CD4-positive, alpha-beta T cell treated with Interleukin-21 for 1 hour (primary cell): ENCODE measurements around the gene YY1.
A peak's percentile ranks its signal among the peaks of the same experiment; 100 is the strongest.
"Not testable (repeated sequence)": the region's sequence is repeated elsewhere in the genome, so short reads cannot be mapped to it uniquely, and the experiment has no call there.

Experiments
- DNase-seq: peaks from one replicate; pipeline ENCODE4 v3.0.0-alpha.2; 2020

Gene YY1

GRCh38 chr14:100285021-100285912 is 46.3 kb downstream of the YY1 start:
- peak; percentile 81 for DNase-seq

DNA sequence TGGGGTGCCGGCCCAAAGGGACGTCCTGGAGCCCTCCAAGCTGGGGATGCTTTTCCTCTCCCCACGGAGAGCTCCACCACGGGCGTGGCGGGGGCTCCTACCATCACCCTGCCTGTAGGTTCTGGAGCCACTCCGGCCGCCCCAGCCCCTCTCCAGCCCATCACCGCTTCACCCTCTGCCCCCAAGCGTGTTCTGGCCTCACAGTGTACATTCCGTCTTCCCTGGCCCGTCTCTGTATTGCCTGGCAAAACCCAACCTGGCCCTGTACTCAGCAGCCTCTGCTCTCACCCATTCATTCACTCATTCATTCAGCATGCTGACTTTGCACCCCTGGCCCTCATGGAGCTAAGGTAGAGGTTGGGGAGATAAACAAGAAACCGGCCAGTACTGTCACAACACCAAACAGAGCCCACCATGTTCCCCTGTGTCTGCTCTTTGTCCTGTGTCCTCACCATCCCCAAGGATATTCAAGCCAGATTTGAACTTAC is 47.0 kb downstream of the YY1 start:
- no peak for DNase-seq

DNA sequence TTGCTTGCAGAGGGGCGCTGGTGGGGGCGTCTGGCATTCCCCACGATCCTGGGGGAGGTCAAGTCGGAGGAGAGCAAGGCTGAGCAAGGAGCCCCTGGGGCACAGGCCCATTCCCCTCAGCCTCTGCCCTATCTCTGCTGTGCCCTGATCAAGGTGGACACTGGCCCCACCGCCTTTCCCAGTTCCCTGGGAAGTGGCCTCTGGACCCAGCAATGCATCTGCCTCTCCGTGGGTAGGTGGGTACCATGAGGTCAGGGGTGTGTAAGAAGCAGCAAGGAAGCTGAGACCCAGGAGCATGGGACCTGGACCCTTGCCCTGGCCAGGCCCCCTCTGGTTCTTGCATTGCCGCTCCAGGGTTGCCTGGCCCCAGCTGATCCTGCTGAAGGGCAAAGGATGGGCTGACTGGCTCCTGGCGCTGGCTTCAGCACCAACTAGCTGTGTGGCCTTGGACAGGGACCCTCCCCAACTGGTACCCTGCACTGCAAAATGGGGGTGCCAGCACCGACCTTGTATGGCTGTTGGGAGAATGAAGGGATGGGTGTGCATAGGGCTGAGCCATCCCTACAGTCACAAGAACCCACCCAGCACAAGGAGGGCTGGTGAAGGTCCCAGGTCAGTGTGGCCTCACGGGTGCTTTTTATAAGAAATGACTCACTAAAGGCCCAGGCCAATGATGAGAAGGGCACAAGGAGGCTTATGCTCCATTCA is 47.7 kb downstream of the YY1 start:
- DNase-seq, result no peak

GRCh38 chr14:100287202-100287997 is 48.5 kb downstream of the YY1 start:
- DNase-seq, result no peak

- DNase-seq, result not testable (repeated sequence)
Measured at GRCh38 chr14:100287998-100288295, 49.0 kb downstream of the YY1 start.

- DNase-seq, result no peak
Measured at GRCh38 chr14:100288382-100289185, 49.6 kb downstream of the YY1 start.

DNA sequence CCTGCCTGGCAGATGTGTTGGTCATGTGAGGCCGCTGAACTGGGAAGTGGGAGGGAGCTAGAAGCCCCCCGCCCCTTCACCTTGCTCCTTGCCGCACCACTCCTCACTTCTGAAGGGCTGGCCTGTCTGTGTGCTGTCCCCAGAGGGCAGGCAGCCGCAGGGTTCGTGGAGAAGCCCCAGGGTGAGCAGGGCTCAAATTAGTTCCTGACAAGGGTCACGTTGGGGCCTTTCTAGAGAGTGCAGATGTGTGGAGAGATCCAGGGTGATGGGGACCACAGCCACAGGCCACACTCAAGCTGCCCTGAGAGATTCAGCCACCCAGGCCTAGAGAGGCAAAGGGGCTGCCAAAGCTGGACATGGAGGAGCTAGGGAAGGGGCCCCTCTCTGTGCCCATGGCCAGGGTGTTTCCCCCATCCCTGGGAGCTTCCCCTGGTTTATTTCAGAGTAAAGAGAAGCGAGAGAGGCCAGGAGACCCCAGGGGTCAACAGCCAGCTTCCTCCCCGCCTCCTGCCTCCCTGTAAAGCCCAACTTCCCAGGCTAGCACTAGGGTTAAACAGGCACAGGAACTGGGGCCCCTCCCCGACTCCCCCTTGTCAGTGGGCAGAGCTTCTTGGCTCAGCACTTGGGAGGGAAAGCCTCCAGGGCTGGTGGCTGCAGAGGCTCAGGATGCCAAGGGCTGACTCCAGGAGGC is 51.1 kb downstream of the YY1 start:
- DNase-seq, result no peak

- no peak for DNase-seq
Measured at GRCh38 chr14:100290607-100291304, 51.8 kb downstream of the YY1 start.

GRCh38 chr14:100291305-100292075 is 52.5 kb downstream of the YY1 start:
- DNase-seq, result no peak

- DNase-seq, result no peak
Measured at GRCh38 chr14:100292301-100292775, 53.4 kb downstream of the YY1 start.

DNA sequence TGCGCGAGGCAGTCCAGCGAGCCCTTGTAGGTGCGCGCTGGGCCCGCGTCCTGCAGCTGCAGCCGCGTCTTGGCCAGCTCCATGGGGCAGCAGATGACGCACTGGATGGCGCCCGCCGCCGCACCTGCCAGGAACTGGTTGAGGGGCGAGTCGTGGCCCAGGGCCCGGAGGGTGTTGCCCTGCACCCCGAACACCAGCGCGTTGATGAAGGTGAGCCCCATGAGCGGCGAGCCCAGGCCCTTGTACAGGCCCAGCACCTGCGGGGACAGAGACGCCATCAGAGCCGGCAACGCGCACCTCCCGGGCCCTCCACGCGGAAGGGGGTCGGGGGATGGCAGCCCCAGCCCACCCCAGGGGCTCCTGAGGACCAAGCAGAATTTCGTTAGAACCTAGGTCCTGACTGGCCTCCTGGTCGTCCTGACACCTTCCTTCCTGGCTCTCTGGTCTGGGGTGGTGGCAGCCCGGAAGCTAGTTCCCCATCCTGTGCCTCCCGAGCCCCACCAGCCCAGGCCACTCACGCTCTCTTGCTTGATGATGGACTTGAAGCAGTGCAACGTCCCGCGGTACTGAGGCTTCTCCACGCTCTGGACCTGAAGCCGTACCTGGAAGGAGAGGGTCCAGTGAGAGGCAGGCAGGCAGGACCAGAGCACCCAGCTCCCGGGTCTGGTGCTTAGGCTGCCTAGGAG is 54.0 kb downstream of the YY1 start:
- DNase-seq, result no peak

DNA sequence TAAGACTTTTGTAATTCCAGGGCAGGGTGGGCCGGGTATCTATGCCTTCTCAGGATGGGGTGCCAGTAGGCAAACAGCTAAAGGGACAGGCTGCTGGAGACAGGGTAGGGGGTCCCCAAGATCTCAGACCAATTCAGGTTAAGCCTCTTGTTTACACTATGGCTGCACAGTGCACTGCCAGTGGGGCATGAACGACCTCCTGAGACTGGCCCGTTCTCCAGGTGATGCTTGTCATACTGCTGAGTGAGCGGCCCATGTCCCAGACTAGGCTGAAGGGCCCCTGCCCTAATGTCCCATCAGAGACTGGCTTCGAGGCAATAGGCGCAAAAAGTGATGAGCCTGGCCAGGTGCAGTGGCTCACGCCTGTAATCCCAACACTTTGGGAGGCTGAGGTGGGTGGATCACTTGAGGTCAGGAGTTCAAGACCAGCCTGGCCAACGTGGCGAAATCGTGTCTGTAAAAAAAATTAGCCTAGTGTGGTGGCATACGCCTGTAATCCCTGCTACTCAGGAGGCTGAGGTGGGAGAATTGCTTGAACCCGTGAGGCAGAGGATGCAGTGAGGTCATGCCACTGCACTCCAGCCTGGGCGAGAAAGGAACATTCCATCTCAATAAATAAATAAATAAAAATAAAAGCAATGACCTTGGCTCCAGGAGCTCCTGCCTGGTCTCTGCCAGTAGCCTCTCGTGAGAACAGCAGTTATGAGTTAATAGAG is 54.7 kb downstream of the YY1 start:
- no peak for DNase-seq

GRCh38 chr14:100294213-100294962 is 55.4 kb downstream of the YY1 start:
- no peak for DNase-seq

GRCh38 chr14:100294963-100295330 is 56.0 kb downstream of the YY1 start:
- DNase-seq, result no peak

- DNase-seq, result no peak
Measured at GRCh38 chr14:100295376-100296105, 56.6 kb downstream of the YY1 start.

DNA sequence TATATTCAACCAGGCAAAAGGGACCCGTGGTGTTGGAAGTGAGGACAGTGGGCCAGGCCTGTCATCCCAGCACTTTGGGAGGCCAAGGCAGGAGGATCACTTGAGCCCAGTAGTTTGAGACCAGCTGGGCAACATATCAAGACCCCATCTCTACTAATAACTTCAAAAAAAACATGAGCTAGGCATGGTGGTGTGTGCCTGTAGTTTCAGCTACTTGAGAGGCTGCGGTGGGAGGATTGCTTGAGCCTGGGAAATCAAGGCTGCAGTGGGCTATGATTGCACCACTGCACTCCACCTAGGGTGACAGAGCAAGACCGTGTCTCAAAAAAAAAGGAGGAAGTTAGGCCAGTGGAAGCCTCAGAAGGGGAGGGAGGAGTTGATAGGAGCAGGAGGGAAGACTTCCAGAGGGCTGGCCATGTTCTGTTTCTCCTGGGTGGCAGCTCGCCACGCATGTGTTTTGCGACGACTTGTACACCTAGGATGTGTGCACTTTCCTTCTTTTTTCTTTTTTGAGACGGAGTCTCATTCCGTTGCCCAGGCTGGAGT is 57.2 kb downstream of the YY1 start:
- DNase-seq, result no peak

GRCh38 chr14:100296729-100297128 is 57.8 kb downstream of the YY1 start:
- DNase-seq, result not testable (repeated sequence)
